Activated CD8-positive, alpha-beta T cell treated with anti-CD3 and anti-CD28 coated beads, Interleukin-2, amount 10 ng/mL, durations not matched to agents 7 days and 5 days (primary cell): ENCODE measurements around the gene SLC27A2. TPM values are rescaled to one million over a fixed set of nuclear protein-coding genes. Genes with fewer than 3 reads are reported as not detected.

Source experiments
- ATAC-seq: fragments of 150-1000 bp; cut with Tn5 transposase; one replicate; pipeline ENCODE4 v1.10.0; 2021; ENCODE audit warnings: moderate library complexity
- CTCF ChIA-PET: fragments of 350-600 bp; sonication (Branson Sonifier 250); formaldehyde crosslinking; loops from one replicate; lab custom pipeline; 2021; ENCODE audit warnings: antibody characterized with exemption; lab: Charles Lee
- POLR2A ChIA-PET: fragments of 350-600 bp; sonication (Branson Sonifier 250); formaldehyde crosslinking; loops from one replicate; lab custom pipeline; 2021; ENCODE audit warnings: antibody characterized with exemption; lab: Charles Lee
- DNase-seq: peaks from one replicate; pipeline ENCODE4 v3.0.0-alpha.2; 2020
- H3K27ac Mint-ChIP-seq: one replicate; pipeline ENCODE4 v1.8.0; 2021; ENCODE audit warnings: mild to moderate bottlenecking, mixed read lengths
- H3K27me3 Mint-ChIP-seq: one replicate; pipeline ENCODE4 v1.8.0; 2021; ENCODE audit warnings: low read depth, mixed read lengths
- H3K36me3 Mint-ChIP-seq: one replicate; pipeline ENCODE4 v1.8.0; 2021; ENCODE audit warnings: low read depth, mixed read lengths
- H3K4me1 Mint-ChIP-seq: one replicate; pipeline ENCODE4 v1.8.0; 2021; ENCODE audit warnings: low read depth, mixed read lengths
- H3K4me3 Mint-ChIP-seq: one replicate; pipeline ENCODE4 v1.8.0; 2021; ENCODE audit warnings: mild to moderate bottlenecking, mixed read lengths
- H3K9me3 Mint-ChIP-seq: one replicate; pipeline ENCODE4 v1.8.0; 2022; ENCODE audit warnings: mixed read lengths; ENCODE audit not compliant: insufficient read depth
- total RNA-seq, 2 experiments: library from RNA; stranded (reverse); gene quantifications; one replicate each; pipeline ENCODE4 v1.2.3, GENCODE V29; 2021

Gene SLC27A2
- total RNA-seq, 2 experiments from 2014 or later: 11.6 to 12.5 TPM

DNA sequence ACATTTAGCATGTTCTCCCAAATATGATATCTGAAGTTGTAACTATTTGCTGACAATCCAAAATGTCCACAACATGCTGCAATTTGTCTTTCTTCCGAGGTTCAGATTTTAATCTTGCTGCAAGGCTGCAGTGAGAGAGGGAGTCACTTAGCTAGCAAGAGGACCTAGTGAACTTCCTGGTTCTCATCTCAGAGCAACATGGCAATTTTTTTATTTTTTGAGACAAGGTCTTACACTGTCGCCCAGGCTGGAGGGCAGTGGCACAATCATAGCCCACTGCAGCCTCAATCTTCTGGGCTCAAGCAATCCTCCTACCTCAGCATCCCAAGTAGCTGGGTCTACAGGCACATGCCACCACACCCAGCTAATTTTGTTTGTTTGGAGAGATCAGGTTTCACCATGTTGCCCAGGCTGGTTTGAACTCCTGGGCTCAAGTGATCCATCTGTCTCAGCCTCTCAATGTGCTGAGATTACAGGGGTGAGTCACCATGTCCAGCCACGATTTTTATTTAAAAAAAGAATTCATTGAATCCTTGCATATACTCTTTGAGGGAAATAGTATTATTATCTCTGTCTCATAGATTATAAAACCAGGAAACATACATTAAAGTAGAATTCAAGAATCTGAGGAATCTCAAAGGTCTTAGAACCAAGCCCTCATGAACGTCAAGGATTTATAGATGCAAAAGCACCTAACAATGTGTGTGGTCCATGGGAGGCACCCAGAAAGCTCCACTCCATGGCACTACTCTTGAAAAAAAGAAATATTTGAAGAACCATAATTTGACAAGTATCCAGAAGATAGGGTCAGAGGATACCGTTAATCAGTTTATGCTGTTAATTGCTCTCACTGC lies 74.4 kb downstream of the SLC27A2 start:
- H3K27ac Mint-ChIP-seq: no peak overlapping the region
- H3K4me1 Mint-ChIP-seq: peaks cover 58% of the 10 kb centered on the region
- peak; percentile 12 for DNase-seq
- no peak for ATAC-seq
- no peaks in the 10 kb centered on the region for H3K36me3 Mint-ChIP-seq
- no peak overlapping the region for H3K4me3 Mint-ChIP-seq
- ChIA-PET CTCF (interaction anchor here (1.7 to 7.5 kb wide), 4 partner anchors 14 to 72 kb away, joined by 5 to 66 read pairs (median 9); partner anchors contain the start of gene SLC27A2), POLR2A (interaction anchor here (0.6 to 1.0 kb wide), 2 partner anchors 74 to 97 kb away, joined by 3 read pairs; no protein-coding TSS in a partner anchor)
- no peaks in the 10 kb centered on the region for H3K27me3 Mint-ChIP-seq
- no peaks in the 10 kb centered on the region for H3K9me3 Mint-ChIP-seq

DNA sequence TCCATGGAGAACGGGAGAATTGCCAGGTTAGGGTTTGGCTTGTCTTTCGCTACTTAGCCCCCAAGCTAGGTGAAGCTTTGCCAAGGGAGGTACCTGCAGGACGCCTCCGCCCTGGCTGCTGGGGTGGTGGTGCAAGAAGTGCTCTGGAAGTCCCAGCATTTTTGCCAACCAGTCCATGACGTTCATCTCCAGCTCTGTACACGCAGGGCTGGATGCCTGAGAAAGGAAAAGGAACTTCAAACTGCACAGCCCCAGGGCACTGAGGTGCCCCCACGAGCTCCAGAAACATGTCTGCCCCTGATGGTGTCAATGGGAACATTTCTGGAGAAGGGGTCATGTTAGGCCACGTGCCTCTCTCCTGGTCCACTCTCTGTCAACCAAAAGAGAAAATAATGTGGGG lies 75.3 kb downstream of the SLC27A2 start:
- no peak for DNase-seq
- CTCF ChIA-PET: interaction anchor here (2.1 to 7.5 kb wide), 3 partner anchors 15 to 73 kb away, joined by 7 to 66 read pairs (median 11); partner anchors contain the start of gene SLC27A2
- no peak overlapping the region for H3K27ac Mint-ChIP-seq
- ATAC-seq: no peak
- POLR2A ChIA-PET: interaction anchor here (0.6 to 1.4 kb wide), 6 partner anchors 8 to 109 kb away, joined by 3 read pairs; partner anchors contain the start of gene GABPB1
- H3K36me3 Mint-ChIP-seq: no peaks in the 10 kb centered on the region
- H3K4me1 Mint-ChIP-seq: peaks cover 61% of the 10 kb centered on the region
- no peaks in the 10 kb centered on the region for H3K9me3 Mint-ChIP-seq
- no peaks in the 10 kb centered on the region for H3K27me3 Mint-ChIP-seq
- H3K4me3 Mint-ChIP-seq: no peak overlapping the region

DNA sequence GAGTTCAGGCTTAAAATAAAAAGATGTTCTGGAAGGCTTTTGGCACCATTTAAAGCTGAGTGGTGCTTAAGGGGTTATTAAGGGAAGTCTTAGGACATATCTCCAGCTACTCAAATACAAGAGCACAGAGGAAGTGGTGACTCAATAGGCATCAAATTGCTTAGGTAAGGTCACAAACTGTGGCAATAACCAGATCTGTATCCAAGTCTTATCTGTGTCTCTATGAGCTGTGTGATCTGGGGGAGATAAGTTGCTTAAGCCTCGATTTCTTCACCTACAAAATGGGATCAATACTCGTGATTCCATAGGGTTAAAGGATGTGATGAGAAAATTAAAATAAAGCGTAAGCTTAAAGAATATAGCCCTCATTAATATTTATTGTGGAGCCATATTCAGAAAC lies 75.9 kb downstream of the SLC27A2 start:
- no peak for DNase-seq
- ATAC-seq: no peak
- POLR2A ChIA-PET: interaction anchor here (0.6 to 1.4 kb wide), 4 partner anchors 9 to 110 kb away, joined by 3 read pairs; partner anchors contain the start of gene GABPB1
- Mint-ChIP-seq H3K9me3 (no peaks in the 10 kb centered on the region), H3K4me3 (no peak overlapping the region), H3K4me1 (peaks cover 66% of the 10 kb centered on the region), H3K36me3 (no peaks in the 10 kb centered on the region), H3K27ac (no peak overlapping the region), H3K27me3 (no peaks in the 10 kb centered on the region)
- CTCF ChIA-PET: interaction anchor here (0.6 to 7.5 kb wide), 5 partner anchors 9 to 74 kb away, joined by 3 to 66 read pairs (median 7); partner anchors contain the start of gene SLC27A2

DNA sequence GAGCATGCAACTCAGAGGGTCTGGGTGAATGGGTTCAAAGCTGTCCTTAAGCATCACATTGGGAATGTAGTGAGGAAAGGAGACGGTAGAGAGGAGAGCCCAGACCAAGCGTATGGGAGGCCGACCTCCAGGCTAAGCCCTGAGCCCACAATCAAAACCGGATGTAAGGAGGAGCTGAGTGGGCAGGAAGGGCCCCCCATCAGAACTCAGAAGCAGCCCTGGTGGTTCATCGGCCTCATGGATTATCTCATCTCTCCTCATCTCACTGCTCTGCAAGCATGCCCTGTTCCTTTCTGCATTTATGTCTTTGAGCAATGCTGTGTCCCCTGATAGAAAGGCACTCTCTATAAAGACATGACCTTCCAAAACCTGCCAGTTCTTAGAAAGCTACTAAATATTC lies 77.3 kb downstream of the SLC27A2 start:
- Mint-ChIP-seq H3K27me3 (no peaks in the 10 kb centered on the region), H3K9me3 (no peaks in the 10 kb centered on the region), H3K27ac (peak overlapping the region; percentile 31), H3K36me3 (peaks cover 3% of the 10 kb centered on the region), H3K4me1 (peaks cover 76% of the 10 kb centered on the region), H3K4me3 (no peak overlapping the region)
- ATAC-seq (no peak), DNase-seq (no peak)
- ChIA-PET CTCF (interaction anchor here (1.3 to 7.5 kb wide), 4 partner anchors 12 to 114 kb away, joined by 3 to 66 read pairs (median 22); partner anchors contain the start of gene SLC27A2), POLR2A (interaction anchor here (0.8 to 4.5 kb wide), 4 partner anchors 11 to 95 kb away, joined by 4 to 46 read pairs (median 15); partner anchors contain the start of gene GABPB1)

DNA sequence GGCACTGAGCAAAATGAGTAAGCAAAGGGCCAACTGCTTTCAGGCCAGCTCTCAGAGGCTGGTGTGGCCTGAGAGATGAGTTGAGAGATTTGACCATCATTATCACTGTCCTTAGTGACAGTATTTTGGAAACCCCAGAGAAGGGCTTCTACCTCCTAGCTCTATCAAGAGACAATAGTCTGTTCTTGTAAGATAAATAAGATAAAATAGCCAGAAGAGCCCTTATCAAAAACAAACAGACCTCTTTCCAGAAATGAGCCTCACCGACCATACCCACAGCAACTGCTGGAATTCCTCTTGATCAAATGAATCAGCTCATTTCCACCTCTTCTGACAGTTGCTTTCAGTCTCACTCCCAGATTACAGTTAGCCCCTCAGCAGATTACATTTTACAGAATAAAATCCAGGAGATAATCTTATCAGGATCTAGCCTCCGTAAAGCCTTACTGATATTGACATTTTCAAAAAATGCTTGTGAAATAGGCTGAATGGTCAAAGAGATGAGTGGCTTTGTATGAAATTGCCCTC lies 79.0 kb downstream of the SLC27A2 start:
- no peak for ATAC-seq
- peak overlapping the region; percentile 83 for H3K27ac Mint-ChIP-seq
- no peak overlapping the region for H3K4me3 Mint-ChIP-seq
- DNase-seq: no peak
- peaks cover 3% of the 10 kb centered on the region for H3K36me3 Mint-ChIP-seq
- peaks cover 76% of the 10 kb centered on the region for H3K4me1 Mint-ChIP-seq
- ChIA-PET CTCF (interaction anchor here (1.0 to 7.5 kb wide), 6 partner anchors 13 to 151 kb away, joined by 3 to 66 read pairs (median 15); partner anchors contain the start of gene SLC27A2), POLR2A (interaction anchor here (1.2 to 4.5 kb wide), 8 partner anchors 9 to 93 kb away, joined by 3 to 46 read pairs (median 9); partner anchors contain the start of gene GABPB1)
- H3K9me3 Mint-ChIP-seq: no peaks in the 10 kb centered on the region
- H3K27me3 Mint-ChIP-seq: no peaks in the 10 kb centered on the region

DNA sequence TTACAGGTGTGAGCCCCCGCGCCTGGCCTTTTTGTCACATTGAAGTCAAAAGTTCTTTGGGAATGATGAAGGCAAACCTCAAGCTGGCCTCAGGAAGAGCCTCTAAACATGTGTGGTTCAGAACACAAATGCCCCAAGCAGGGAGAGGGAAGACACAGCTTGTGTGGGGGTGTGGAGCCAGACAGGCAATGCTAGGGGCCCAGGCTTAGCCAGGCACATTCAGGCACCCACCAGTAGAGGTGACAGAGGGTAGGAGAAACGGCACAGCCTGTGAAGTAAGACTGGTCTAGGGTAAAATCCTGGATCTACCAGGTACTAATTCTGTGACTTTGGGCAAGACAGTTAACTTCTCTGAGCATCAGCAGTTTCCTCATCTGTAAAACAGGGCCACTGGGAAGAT lies 80.0 kb downstream of the SLC27A2 start:
- peaks cover under 1% of the 10 kb centered on the region for H3K27me3 Mint-ChIP-seq
- DNase-seq (no peak), ATAC-seq (peak; percentile 45)
- H3K9me3 Mint-ChIP-seq: no peaks in the 10 kb centered on the region
- ChIA-PET POLR2A (interaction anchor here (0.6 to 4.5 kb wide), 15 partner anchors 8 to 454 kb away, joined by 3 to 46 read pairs (median 4); partner anchors contain the start of genes GABPB1, SLC27A2 and USP8), CTCF (interaction anchor here (0.9 to 7.5 kb wide), 15 partner anchors 9 to 93 kb away, joined by 3 to 66 read pairs (median 6); partner anchors contain the start of genes GABPB1 and SLC27A2)
- peak overlapping the region; percentile 38 for H3K4me3 Mint-ChIP-seq
- peak overlapping the region; percentile 78 for H3K27ac Mint-ChIP-seq
- peaks cover 67% of the 10 kb centered on the region for H3K4me1 Mint-ChIP-seq
- H3K36me3 Mint-ChIP-seq: peaks cover 3% of the 10 kb centered on the region

DNA sequence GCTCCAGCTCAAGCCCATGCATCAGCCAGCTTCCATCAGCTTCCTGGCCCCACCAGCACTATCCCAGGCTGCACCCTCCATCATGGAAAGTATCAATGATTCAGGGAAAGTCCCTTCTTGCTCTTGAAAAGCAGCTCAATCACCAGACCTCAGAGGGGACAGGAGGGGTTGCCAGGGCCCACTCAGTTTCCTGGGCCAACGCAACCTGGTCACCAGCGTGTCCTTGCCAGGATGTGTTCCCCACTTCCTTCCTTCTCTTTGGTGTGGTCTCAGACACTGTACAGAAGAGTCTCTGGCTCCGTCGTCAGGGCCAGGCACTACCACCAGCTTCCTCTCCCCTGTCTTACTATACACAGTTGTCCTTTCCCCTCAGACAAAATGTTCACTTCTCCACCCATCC lies 80.5 kb downstream of the SLC27A2 start:
- POLR2A ChIA-PET: interaction anchor here (0.6 to 4.5 kb wide), 18 partner anchors 8 to 1401 kb away, joined by 3 to 46 read pairs (median 4); partner anchors contain the start of genes ATP8B4, GABPB1, SLC27A2 and USP8
- Mint-ChIP-seq H3K36me3 (peaks cover 5% of the 10 kb centered on the region), H3K27me3 (peaks cover 2% of the 10 kb centered on the region), H3K9me3 (no peaks in the 10 kb centered on the region), H3K4me3 (peak overlapping the region; percentile 38), H3K4me1 (peaks cover 64% of the 10 kb centered on the region), H3K27ac (peak overlapping the region; percentile 78)
- ATAC-seq (peak; percentile 90), DNase-seq (peak; percentile 87)
- CTCF ChIA-PET: interaction anchor here (0.9 to 7.5 kb wide), 15 partner anchors 9 to 93 kb away, joined by 3 to 66 read pairs (median 6); partner anchors contain the start of genes GABPB1 and SLC27A2

DNA sequence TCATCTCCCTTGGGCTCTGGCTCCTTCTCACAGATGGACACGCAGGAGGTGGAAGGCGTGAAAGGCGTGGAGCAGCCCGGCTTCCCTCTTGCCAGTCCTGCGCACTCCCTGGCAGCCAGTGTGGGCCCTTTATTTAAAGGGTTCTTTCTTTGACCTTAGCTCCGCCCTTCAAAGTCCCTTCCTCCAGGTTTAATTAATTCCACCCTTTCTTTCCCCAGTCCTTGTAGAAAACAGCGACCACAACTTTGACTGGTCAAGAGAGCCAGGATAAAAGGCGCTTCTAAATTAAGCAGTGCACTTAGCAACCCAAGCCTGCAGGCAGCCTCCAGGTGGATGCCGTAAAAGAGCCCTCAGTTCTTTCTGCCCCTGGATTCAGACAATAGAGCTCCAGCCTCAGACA lies 83.6 kb downstream of the SLC27A2 start, which contains the start of gene HDC:
HDC (minus strand) TSS at position 107 of the 400 bp plus-strand sequence; CDS start at position 4, 103 bp downstream.
- H3K36me3 Mint-ChIP-seq: peaks cover 5% of the 10 kb centered on the region
- H3K27me3 Mint-ChIP-seq: peaks cover 2% of the 10 kb centered on the region
- H3K9me3 Mint-ChIP-seq: no peaks in the 10 kb centered on the region
- no peak within 1 kb of the TSS for H3K4me3 Mint-ChIP-seq
- POLR2A ChIA-PET: interaction anchor here (0.6 to 1.0 kb wide), 2 partner anchors 13 to 18 kb away, joined by 3 read pairs; no protein-coding TSS in a partner anchor
- peaks cover 37% of the 10 kb centered on the region for H3K4me1 Mint-ChIP-seq
- DNase-seq: no peak
- H3K27ac Mint-ChIP-seq: no peak within 1 kb of the TSS
- no peak for ATAC-seq
- CTCF ChIA-PET: no interaction called here

DNA sequence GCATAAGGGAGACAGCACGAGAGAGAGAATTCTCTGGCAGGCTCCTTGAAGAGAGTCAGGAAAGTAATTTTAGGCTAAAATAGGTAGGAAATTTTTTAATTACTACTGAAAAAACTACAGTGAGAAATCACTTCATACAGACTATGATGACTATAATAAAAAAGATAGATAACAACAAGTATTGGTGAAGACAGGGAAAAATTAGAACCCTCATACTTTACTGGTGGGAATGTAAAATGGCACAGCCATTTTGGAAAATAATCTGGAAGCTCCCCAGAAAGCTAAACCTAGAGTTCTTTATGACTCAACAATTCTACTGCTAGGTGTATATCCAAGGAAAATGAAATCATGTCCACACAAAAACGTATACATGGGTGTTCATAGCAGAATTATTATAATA lies 85.6 kb downstream of the SLC27A2 start:
- Mint-ChIP-seq H3K4me1 (peaks cover 18% of the 10 kb centered on the region), H3K27me3 (peaks cover 2% of the 10 kb centered on the region), H3K36me3 (peaks cover 5% of the 10 kb centered on the region), H3K4me3 (no peak overlapping the region), H3K9me3 (no peaks in the 10 kb centered on the region), H3K27ac (no peak overlapping the region)
- POLR2A ChIA-PET: no interaction called here
- no peak for ATAC-seq
- DNase-seq: no peak
- CTCF ChIA-PET: no interaction called here

DNA sequence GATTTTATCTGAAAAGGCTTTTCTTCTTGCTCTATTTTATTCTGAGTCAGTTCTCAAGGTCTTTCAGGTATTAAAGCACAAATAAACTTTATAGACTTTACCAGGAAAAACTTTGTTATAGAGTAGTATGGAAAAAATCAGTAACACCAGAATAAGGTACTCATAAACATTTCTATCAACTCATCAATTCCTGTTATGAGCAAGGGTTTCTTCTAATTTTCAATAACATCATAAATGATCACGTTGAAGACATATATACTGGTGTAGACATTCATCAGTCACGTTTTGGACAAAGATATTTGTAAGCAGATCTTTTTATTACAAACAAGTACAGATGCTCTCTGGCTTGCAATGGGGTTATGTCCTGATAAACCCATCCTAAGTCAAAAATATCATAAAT lies 93.1 kb downstream of the SLC27A2 start:
- POLR2A ChIA-PET: no interaction called here
- Mint-ChIP-seq H3K4me1 (no peaks in the 10 kb centered on the region), H3K27me3 (no peaks in the 10 kb centered on the region), H3K9me3 (no peaks in the 10 kb centered on the region), H3K27ac (no peak overlapping the region), H3K4me3 (no peak overlapping the region), H3K36me3 (peaks cover 16% of the 10 kb centered on the region)
- CTCF ChIA-PET: no interaction called here
- ATAC-seq (no peak), DNase-seq (no peak)

DNA sequence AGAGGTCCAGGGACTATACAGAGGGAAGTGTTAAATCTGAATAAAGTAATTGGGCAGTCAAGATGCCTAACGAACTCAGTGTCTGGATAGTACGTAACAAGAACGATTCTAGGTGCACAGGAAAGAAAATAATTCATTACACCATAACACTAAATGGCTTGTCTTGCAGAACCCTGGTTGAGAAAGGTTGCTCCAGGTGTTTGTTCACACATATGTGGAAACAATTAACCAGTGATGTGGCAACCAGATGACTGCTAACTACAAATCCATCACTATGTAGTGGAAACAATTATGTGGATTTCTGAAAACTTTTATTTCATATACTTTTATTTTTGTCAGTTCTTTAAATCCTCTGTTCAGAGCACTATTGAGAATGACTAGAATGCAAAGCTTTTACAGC lies 93.9 kb downstream of the SLC27A2 start:
- no peak for ATAC-seq
- Mint-ChIP-seq H3K9me3 (no peaks in the 10 kb centered on the region), H3K27ac (no peak overlapping the region), H3K36me3 (peaks cover 16% of the 10 kb centered on the region), H3K4me1 (no peaks in the 10 kb centered on the region), H3K4me3 (no peak overlapping the region), H3K27me3 (no peaks in the 10 kb centered on the region)
- no peak for DNase-seq
- ChIA-PET POLR2A (no interaction called here), CTCF (no interaction called here)
